ENCODE results near the gene WNT11. TPM values are rescaled to one million over a fixed set of nuclear protein-coding genes. Genes with fewer than 3 reads are reported as not detected.

Gene WNT11
- polyA plus RNA-seq, 1 donor from 2014 or later = 2.3 TPM

DNA sequence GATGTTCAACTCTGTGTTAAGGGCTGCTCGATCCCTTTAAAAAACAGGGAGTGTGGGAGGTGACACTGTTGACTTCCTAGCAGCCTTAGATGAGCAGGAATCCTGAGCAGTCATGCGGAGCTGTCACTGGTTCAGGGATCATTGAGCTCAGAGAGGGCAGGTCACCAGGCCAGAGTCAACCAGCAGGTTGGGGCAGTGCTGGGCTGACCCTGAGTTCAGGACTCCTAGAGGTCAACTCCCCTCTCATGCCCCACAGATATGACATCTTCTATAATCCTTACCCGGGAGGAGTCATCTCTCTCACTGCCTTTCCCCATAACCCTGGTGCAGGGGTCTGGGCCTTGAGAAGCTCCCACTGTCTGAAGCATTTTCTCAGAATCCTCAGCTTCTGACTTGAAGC is 12.9 kb upstream of the WNT11 start:
- H3K36me3 ChIP-seq (ENCODE audit: insufficient read depth, low read length) = no peaks in the 10 kb centered on the region
- H3K9ac ChIP-seq (ENCODE audit: low read length) = no peak overlapping the region
- no peaks in the 10 kb centered on the region for H4K20me1 ChIP-seq (ENCODE audit: insufficient read depth)
- H3K27me3 ChIP-seq (ENCODE audit: insufficient read depth, low read depth, low read length) = no peaks in the 10 kb centered on the region
- no peaks in the 10 kb centered on the region for H3K9me3 ChIP-seq (ENCODE audit: low read length)
- no peak overlapping the region for H3K4me3 ChIP-seq (ENCODE audit: low read length)
- H3K79me2 ChIP-seq (replicated peaks; ENCODE audit: insufficient read depth, low read length) = no peaks in the 10 kb centered on the region
- H3K4me2 ChIP-seq (ENCODE audit: low read length) = no peak overlapping the region
- no peak overlapping the region for H3K27ac ChIP-seq (ENCODE audit: low read length)
- TF ChIP-seq EP300 (conservative IDR thresholded peaks at IDR 0.05; ENCODE audit: poor library complexity, severe bottlenecking) (no peak), EZH2 (IDR thresholded peaks at IDR 0.05; ENCODE audit: borderline replicate concordance, insufficient read depth, low read length, poor library complexity, severe bottlenecking) (no peak), RAD21 (conservative IDR thresholded peaks at IDR 0.05) (no peak), POLR2AphosphoS5 (IDR thresholded peaks at IDR 0.05) (no peak), REST (IDR thresholded peaks at IDR 0.05; ENCODE audit: borderline replicate concordance) (no peak), TAF1 (IDR thresholded peaks at IDR 0.05; ENCODE audit: low read depth) (no peak), MXI1 (conservative IDR thresholded peaks at IDR 0.05; ENCODE audit: poor library complexity, severe bottlenecking) (no peak), SMC3 (conservative IDR thresholded peaks at IDR 0.05; ENCODE audit: poor library complexity) (no peak)
- TF ChIP-seq, protein P1, sequence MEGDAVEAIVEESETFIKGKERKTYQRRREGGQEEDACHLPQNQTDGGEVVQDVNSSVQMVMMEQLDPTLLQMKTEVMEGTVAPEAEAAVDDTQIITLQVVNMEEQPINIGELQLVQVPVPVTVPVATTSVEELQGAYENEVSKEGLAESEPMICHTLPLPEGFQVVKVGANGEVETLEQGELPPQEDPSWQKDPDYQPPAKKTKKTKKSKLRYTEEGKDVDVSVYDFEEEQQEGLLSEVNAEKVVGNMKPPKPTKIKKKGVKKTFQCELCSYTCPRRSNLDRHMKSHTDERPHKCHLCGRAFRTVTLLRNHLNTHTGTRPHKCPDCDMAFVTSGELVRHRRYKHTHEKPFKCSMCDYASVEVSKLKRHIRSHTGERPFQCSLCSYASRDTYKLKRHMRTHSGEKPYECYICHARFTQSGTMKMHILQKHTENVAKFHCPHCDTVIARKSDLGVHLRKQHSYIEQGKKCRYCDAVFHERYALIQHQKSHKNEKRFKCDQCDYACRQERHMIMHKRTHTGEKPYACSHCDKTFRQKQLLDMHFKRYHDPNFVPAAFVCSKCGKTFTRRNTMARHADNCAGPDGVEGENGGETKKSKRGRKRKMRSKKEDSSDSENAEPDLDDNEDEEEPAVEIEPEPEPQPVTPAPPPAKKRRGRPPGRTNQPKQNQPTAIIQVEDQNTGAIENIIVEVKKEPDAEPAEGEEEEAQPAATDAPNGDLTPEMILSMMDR (IDR thresholded peaks at IDR 0.05; ENCODE audit: poor library complexity, severe bottlenecking) = no peak
- no peaks in the 10 kb centered on the region for H3F3A ChIP-seq (ENCODE audit: insufficient read depth, low read length, poor library complexity, severe bottlenecking)
- H2AFZ ChIP-seq (ENCODE audit: low read depth, low read length) = no peak overlapping the region
- no peaks in the 10 kb centered on the region for H3K9me2 ChIP-seq (ENCODE audit: insufficient read depth, low read length)

- no peaks in the 10 kb centered on the region for H4K20me1 ChIP-seq (ENCODE audit: insufficient read depth)
- H3K79me2 ChIP-seq (replicated peaks; ENCODE audit: insufficient read depth, low read length) = no peaks in the 10 kb centered on the region
- no peaks in the 10 kb centered on the region for H3K9me3 ChIP-seq (ENCODE audit: low read length)
- H3K4me2 ChIP-seq (ENCODE audit: low read length) = no peak overlapping the region
- H3K4me3 ChIP-seq (ENCODE audit: low read length) = no peak overlapping the region
- no peaks in the 10 kb centered on the region for H3K9me2 ChIP-seq (ENCODE audit: insufficient read depth, low read length)
- peaks cover under 1% of the 10 kb centered on the region for H3K27me3 ChIP-seq (ENCODE audit: insufficient read depth, low read depth, low read length)
- no peaks in the 10 kb centered on the region for H3K36me3 ChIP-seq (ENCODE audit: insufficient read depth, low read length)
- no peak overlapping the region for H3K27ac ChIP-seq (ENCODE audit: low read length)
- H3K9ac ChIP-seq (ENCODE audit: low read length) = no peak overlapping the region
- TF ChIP-seq REST (IDR thresholded peaks at IDR 0.05; ENCODE audit: borderline replicate concordance) (no peak), TAF1 (IDR thresholded peaks at IDR 0.05; ENCODE audit: low read depth) (no peak), SMC3 (conservative IDR thresholded peaks at IDR 0.05; ENCODE audit: poor library complexity) (no peak), EP300 (conservative IDR thresholded peaks at IDR 0.05; ENCODE audit: poor library complexity, severe bottlenecking) (no peak), RAD21 (conservative IDR thresholded peaks at IDR 0.05) (no peak), EZH2 (IDR thresholded peaks at IDR 0.05; ENCODE audit: borderline replicate concordance, insufficient read depth, low read length, poor library complexity, severe bottlenecking) (no peak)
- TF ChIP-seq, protein P1 (IDR thresholded peaks at IDR 0.05; ENCODE audit: poor library complexity, severe bottlenecking) = no peak
- H3F3A ChIP-seq (ENCODE audit: insufficient read depth, low read length, poor library complexity, severe bottlenecking) = no peaks in the 10 kb centered on the region
- no peak overlapping the region for H2AFZ ChIP-seq (ENCODE audit: low read depth, low read length)
These were observed 12.3 kb upstream of the WNT11 start for GRCh38 chr11:76218449-76219178.
